Spleen (tissue), 7 donors: ENCODE data around the gene TAF4.

Source experiments
- POLR2AphosphoS5 ChIP-seq, 3 donors: sonication (generic); formaldehyde crosslinking; IDR thresholded peaks; one replicate each; pipeline ENCODE4 v1.5.1; 2017; ENCODE audit warnings: antibody characterized with exemption in 3 of 3
- TF ChIP-seq, protein P1 (sequence below), 11 experiments: fragments of 200-600 bp in 7 of 11; fragments of 450-650 bp in 4 of 11; sonication (generic) in 4 of 11; IDR thresholded peaks in 8 of 11; conservative IDR thresholded peaks in 3 of 11; 1 replicate in 7 of 11; 2 replicates in 4 of 11; pipeline versions ENCODE4 v1.4.0 to v1.8.0; 2016 to 2021; ENCODE audit warnings: antibody characterized with exemption in 11 of 11, inconsistent platforms in 4 of 11, mild to moderate bottlenecking in 1 of 11
- donor health status: DM: no; HTN: no; CAD: no; lungs with moderate emphysema.
- donor health status: DM: no; HTN: no; CAD: no.
- donor health status: DM: no; HTN: no; CAD: no.

DNA sequence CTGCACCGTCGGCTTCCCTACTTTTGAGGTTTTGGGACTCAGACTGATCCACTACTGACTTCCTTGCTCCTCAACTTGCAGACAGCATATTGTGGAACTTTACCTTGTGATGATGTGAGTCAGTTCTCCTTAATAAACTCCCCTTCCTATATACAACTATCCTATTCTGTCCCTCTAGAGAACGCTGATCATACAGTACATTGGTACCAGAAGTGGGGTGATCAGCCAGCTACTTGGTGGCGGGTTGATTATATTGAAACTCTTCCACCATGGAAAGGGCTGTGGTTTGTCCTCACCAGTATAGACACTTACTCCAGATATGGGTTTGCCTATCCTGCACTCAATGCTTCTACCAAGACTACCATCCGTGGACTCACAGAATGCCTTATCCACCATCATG lies 7.6 kb upstream of the TAF4 start:
- TF ChIP-seq, protein P1, sequence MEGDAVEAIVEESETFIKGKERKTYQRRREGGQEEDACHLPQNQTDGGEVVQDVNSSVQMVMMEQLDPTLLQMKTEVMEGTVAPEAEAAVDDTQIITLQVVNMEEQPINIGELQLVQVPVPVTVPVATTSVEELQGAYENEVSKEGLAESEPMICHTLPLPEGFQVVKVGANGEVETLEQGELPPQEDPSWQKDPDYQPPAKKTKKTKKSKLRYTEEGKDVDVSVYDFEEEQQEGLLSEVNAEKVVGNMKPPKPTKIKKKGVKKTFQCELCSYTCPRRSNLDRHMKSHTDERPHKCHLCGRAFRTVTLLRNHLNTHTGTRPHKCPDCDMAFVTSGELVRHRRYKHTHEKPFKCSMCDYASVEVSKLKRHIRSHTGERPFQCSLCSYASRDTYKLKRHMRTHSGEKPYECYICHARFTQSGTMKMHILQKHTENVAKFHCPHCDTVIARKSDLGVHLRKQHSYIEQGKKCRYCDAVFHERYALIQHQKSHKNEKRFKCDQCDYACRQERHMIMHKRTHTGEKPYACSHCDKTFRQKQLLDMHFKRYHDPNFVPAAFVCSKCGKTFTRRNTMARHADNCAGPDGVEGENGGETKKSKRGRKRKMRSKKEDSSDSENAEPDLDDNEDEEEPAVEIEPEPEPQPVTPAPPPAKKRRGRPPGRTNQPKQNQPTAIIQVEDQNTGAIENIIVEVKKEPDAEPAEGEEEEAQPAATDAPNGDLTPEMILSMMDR (IDR thresholded peaks at IDR 0.05 in 8 of 11, conservative IDR thresholded peaks at IDR 0.05 in 3 of 11): no peak
- TF ChIP-seq POLR2AphosphoS5 (IDR thresholded peaks at IDR 0.05): no peak
